Central memory CD8-positive, alpha-beta T cell (primary cell): ENCODE results near the gene HP1BP3.

Experiments used
- ATAC-seq: fragments of 150-1000 bp; cut with Tn5 transposase; replicated peaks from 2 replicates; pipeline ENCODE4 v1.10.0; 2022; ENCODE audit warnings: mild to moderate bottlenecking, moderate FRiP score, moderate number of reproducible peaks; ENCODE audit not compliant: poor library complexity, severe bottlenecking; ENCODE audit errors: extremely low read depth
- DNase-seq, 2 donors: peaks; one replicate each; pipeline ENCODE4 v3.0.0; 2021; ENCODE audit warnings: low spot score in 2 of 2
- H3K27ac Mint-ChIP-seq: one replicate; pipeline ENCODE4 v1.8.0; 2022; ENCODE audit warnings: low read depth, mild to moderate bottlenecking, moderate library complexity, mixed read lengths
- H3K27me3 Mint-ChIP-seq: one replicate; pipeline ENCODE4 v1.8.0; 2022; ENCODE audit warnings: mixed read lengths
- H3K36me3 Mint-ChIP-seq: one replicate; pipeline ENCODE4 v1.8.0; 2022; ENCODE audit warnings: mild to moderate bottlenecking, moderate library complexity, mixed read lengths; ENCODE audit not compliant: insufficient read depth
- H3K4me1 Mint-ChIP-seq: one replicate; pipeline ENCODE4 v1.8.0; 2022; ENCODE audit warnings: mixed read lengths
- H3K4me3 Mint-ChIP-seq: one replicate; pipeline ENCODE4 v1.8.0; 2022; ENCODE audit warnings: mild to moderate bottlenecking, moderate library complexity, mixed read lengths
- H3K9me3 Mint-ChIP-seq: one replicate; pipeline ENCODE4 v1.8.0; 2022; ENCODE audit warnings: mixed read lengths

The HP1BP3 gene

GRCh38 chr1:20711285-20712214 lies 75.6 kb downstream of the HP1BP3 start:
- Mint-ChIP-seq H3K9me3 (no peaks in the 10 kb centered on the region), H3K27ac (no peak overlapping the region), H3K27me3 (peaks cover 17% of the 10 kb centered on the region), H3K36me3 (peaks cover 2% of the 10 kb centered on the region), H3K4me1 (peaks cover 5% of the 10 kb centered on the region), H3K4me3 (no peak overlapping the region)
- ATAC-seq (no peak), DNase-seq (no peak)

- ATAC-seq (no peak), DNase-seq (no peak)
- Mint-ChIP-seq H3K4me1 (no peaks in the 10 kb centered on the region), H3K36me3 (no peaks in the 10 kb centered on the region), H3K27me3 (peaks cover 8% of the 10 kb centered on the region), H3K9me3 (no peaks in the 10 kb centered on the region), H3K27ac (no peak overlapping the region), H3K4me3 (no peak overlapping the region)
Measured at GRCh38 chr1:20710469-20711284, 76.4 kb downstream of the HP1BP3 start.

- Mint-ChIP-seq H3K27ac (no peak overlapping the region), H3K4me1 (no peaks in the 10 kb centered on the region), H3K9me3 (no peaks in the 10 kb centered on the region), H3K4me3 (no peak overlapping the region), H3K36me3 (no peaks in the 10 kb centered on the region), H3K27me3 (peaks cover under 1% of the 10 kb centered on the region)
- ATAC-seq (no peak), DNase-seq (no peak)
Measured at GRCh38 chr1:20709868-20710267, 77.2 kb downstream of the HP1BP3 start.

DNA sequence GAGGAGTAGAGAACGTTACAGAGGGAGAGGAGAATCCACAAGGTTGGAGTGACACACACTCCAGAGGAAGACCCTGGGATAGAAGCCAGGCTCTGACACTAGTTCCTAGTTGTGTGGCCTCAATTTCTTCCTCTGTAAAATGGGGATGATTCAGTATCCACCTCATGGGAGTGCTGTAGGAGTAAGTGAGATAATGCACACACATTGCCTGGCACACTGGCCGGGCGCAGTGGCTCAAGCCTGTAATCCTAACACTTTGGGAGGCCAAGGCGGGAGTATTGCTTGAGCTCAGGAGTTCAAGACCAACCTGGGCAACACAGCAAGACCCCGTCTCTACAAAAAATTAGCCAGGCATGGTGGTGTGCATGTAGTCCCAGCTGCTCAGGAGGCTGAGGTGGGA lies 78.2 kb downstream of the HP1BP3 start:
- no peak for DNase-seq
- Mint-ChIP-seq H3K9me3 (no peaks in the 10 kb centered on the region), H3K36me3 (no peaks in the 10 kb centered on the region), H3K4me3 (no peak overlapping the region), H3K27me3 (no peaks in the 10 kb centered on the region), H3K27ac (no peak overlapping the region), H3K4me1 (no peaks in the 10 kb centered on the region)
- no peak for ATAC-seq

DNA sequence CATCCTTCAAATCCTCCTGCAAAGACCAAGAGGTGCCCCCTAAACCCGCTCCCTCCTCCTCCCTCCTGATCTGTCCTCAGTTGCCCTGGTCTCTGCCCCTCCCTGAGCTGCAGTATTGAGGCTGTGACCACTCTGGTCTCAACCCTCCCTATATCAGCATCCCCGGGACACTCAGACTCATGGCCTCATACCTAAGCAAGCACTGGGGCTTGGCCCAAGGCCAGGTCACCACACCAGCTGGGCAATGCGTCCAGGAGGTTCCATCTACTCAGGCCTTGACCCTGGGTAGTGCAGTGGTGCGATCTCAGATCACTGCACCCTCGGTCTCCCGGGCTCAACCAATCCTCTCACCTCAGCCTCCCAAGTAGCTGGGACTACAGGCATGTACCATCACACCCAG lies 79.0 kb downstream of the HP1BP3 start:
- ATAC-seq, result no peak
- Mint-ChIP-seq H3K36me3 (no peaks in the 10 kb centered on the region), H3K4me1 (no peaks in the 10 kb centered on the region), H3K4me3 (no peak overlapping the region), H3K9me3 (no peaks in the 10 kb centered on the region), H3K27ac (no peak overlapping the region), H3K27me3 (no peaks in the 10 kb centered on the region)
- no peak for DNase-seq

GRCh38 chr1:20706841-20707240 lies 80.3 kb downstream of the HP1BP3 start:
- DNase-seq (no peak), ATAC-seq (no peak)
- Mint-ChIP-seq H3K4me3 (no peak overlapping the region), H3K9me3 (no peaks in the 10 kb centered on the region), H3K36me3 (peaks cover 2% of the 10 kb centered on the region), H3K27ac (no peak overlapping the region), H3K27me3 (no peaks in the 10 kb centered on the region), H3K4me1 (no peaks in the 10 kb centered on the region)

- Mint-ChIP-seq H3K4me3 (no peak overlapping the region), H3K27me3 (no peaks in the 10 kb centered on the region), H3K9me3 (no peaks in the 10 kb centered on the region), H3K27ac (no peak overlapping the region), H3K36me3 (peaks cover 2% of the 10 kb centered on the region), H3K4me1 (no peaks in the 10 kb centered on the region)
- no peak for DNase-seq
- no peak for ATAC-seq
Measured at GRCh38 chr1:20705203-20705755, 81.8 kb downstream of the HP1BP3 start.

DNA sequence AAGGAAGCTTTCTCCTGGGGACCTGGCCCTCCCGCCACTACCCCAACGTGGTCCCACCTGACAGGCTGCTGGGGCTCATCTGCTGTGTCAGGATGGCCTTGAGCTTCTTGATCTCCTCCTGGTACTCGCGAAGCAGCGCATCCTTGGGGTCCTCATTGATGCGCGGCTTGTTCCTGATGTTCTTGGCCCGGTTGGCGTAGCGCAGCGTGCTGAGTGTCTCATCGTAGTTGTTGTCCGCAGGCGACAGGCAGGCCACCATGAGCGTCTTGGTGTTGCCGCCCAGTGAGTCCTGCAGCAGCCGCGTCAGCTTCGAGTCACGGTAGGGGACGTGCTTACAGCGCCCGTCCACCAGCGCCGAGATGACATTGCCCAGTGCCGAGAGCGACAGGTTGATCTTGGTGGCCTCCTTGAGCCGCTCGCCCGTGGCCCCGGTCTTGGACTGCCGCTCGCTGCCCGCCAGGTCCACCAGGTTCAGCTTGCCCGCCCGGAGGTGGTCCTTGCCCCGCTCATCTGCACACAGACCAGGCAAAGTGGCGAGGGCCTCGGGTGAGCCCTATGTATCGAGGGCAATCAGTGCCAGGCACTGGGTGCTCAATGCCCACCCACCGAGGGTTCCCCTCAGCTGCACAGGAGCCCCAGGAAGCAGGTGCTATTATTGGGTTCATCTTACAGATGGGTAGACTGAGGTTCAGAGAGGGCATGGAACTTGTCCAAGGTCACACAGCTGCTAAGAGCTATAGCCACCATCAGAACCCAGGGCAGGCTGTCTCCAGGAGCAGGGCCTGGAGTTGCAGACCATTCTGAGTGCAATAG lies 82.5 kb downstream of the HP1BP3 start:
- H3K27ac Mint-ChIP-seq, result no peak overlapping the region
- no peak for DNase-seq
- no peak overlapping the region for H3K4me3 Mint-ChIP-seq
- H3K4me1 Mint-ChIP-seq, result no peaks in the 10 kb centered on the region
- no peak for ATAC-seq
- H3K9me3 Mint-ChIP-seq, result no peaks in the 10 kb centered on the region
- H3K27me3 Mint-ChIP-seq, result no peaks in the 10 kb centered on the region
- peaks cover 2% of the 10 kb centered on the region for H3K36me3 Mint-ChIP-seq

- H3K9me3 Mint-ChIP-seq, result no peaks in the 10 kb centered on the region
- H3K27ac Mint-ChIP-seq, result no peak overlapping the region
- DNase-seq, result no peak
Measured at GRCh38 chr1:20703124-20703756, 83.9 kb downstream of the HP1BP3 start.

DNA sequence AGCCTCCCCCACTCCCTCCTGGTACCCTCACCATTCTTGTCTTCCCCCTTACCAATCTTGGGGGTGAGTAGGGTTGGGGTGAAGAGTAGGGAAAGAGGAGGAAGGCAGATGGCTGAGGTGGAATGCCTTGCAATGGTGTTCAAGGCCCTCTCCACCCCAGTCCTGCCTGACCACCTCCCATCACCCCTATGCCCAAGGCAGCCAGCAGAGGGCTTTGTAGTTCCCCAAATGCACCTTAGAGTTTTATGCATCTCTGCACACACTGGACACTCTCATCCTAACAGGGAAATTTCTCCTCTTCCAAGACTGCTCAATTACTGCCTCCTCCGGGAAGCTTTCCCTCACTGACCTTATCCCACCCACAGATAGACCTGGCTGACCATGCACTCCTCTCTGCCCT lies 84.7 kb downstream of the HP1BP3 start:
- no peak overlapping the region for H3K27ac Mint-ChIP-seq
- DNase-seq (no peak), ATAC-seq (no peak)
- H3K4me1 Mint-ChIP-seq, result no peaks in the 10 kb centered on the region
- no peak overlapping the region for H3K4me3 Mint-ChIP-seq
- no peaks in the 10 kb centered on the region for H3K27me3 Mint-ChIP-seq
- H3K36me3 Mint-ChIP-seq, result peaks cover 2% of the 10 kb centered on the region
- H3K9me3 Mint-ChIP-seq, result no peaks in the 10 kb centered on the region

More at GRCh38 chr1:20703124-20703756, 83.9 kb downstream of the HP1BP3 start:
- Mint-ChIP-seq H3K36me3 (peaks cover 2% of the 10 kb centered on the region), H3K27me3 (no peaks in the 10 kb centered on the region), H3K4me1 (no peaks in the 10 kb centered on the region), H3K4me3 (no peak overlapping the region)
- no peak for ATAC-seq

DNA sequence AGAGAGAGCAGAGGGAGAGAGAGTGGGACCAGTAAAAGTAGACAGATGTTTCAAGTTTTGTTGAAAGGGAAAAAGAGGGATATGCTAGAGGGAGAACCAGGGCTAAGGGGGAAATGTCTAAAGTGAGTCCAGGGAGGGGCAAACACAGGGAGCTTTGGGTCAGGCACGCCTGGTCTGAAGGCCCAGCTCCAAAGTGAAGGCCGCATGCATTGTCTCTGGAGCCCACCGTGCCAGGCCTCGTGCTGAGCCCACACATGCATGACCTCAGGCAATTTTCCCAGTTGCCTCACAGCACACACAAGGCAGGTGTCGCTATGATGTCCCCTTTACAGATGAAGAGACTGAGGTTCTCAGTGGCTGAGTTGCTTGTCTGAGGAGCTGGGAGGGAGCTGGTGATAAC lies 85.3 kb downstream of the HP1BP3 start:
- ATAC-seq (no peak), DNase-seq (no peak)
- Mint-ChIP-seq H3K4me3 (no peak overlapping the region), H3K27ac (no peak overlapping the region), H3K36me3 (peaks cover 2% of the 10 kb centered on the region), H3K4me1 (no peaks in the 10 kb centered on the region), H3K27me3 (no peaks in the 10 kb centered on the region), H3K9me3 (no peaks in the 10 kb centered on the region)

DNA sequence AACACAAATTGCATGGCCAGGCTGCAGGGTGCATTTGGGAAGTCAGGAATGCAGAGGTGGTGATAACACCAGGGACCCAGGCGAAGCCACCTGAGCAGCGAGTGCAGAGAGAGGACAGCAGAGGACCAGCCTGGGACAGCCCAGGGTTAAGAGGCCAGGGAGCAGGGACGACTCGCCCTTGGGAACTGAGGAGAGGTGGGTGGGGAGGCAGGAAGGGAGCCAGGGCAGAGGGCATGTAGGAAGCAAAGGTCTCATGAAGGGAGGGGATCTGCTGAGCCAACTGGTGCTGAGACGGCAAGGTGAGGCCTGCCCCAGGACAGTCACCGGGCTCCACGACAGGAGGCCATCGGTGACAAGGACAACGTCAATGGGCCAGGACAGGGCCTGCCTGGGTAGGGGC lies 85.7 kb downstream of the HP1BP3 start:
- Mint-ChIP-seq H3K27me3 (peaks cover 3% of the 10 kb centered on the region), H3K36me3 (peaks cover 4% of the 10 kb centered on the region), H3K9me3 (no peaks in the 10 kb centered on the region), H3K27ac (no peak overlapping the region), H3K4me3 (no peak overlapping the region), H3K4me1 (peaks cover under 1% of the 10 kb centered on the region)
- DNase-seq (no peak), ATAC-seq (no peak)
